GM21786 (cell line): ENCODE data around the gene IGBP1.
"Not testable (repeated sequence)": the region's sequence is repeated elsewhere in the genome, so short reads cannot be mapped to it uniquely, and the experiment has no call there.

ENCODE experiments used
- ATAC-seq: cut with Tn5 transposase; IDR thresholded peaks from one replicate; pipeline ENCODE4 v1.9.1; 2021; ENCODE audit not compliant: unreplicated experiment

Gene IGBP1

DNA sequence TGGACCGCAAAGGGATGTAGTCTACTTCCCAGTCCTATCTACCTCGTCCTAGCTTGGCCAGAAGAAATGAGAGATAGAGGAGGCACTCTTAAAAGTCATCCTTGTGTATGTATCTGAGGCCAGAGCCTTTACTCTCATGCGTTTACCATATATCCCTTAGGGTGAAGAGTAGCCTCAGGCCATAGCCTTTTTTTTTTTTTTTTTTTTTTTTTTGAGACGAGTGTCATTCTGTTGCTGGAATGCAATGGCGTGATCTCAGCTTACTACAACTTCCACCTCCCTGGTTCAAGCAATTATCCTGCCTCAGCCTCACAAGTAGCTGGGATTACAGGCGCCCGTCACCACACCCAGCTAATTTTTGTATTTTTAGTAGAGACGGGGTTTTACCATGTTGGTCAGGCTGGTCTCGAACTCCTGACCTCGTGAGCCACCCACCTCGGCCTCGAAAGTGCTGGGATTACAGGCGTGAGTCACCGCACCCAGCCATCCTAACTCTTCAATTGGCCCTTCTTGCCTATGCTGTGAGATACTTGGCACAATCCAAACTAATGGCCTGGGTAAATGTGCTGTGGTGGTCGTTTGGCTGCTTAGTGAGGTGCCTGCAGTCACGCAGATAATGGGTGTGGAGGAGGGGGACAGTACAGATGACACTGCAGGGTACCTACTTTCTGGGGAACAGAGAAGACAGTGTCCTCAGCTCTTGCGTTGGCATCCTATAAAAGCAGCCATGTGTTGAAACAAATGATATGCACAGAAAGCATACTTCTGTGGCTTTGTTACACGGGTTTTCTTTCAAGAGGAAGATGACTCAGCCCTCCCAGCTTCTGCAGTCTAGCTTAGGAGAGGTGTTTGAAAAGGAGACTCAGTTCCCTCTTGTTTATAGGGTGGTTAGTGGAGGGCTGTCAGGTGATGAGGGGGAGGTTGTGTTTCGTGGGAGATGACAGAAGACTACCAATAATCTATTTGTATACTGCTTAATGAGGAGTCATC, 33.6 kb downstream of the IGBP1 start:
- no peak for ATAC-seq

DNA sequence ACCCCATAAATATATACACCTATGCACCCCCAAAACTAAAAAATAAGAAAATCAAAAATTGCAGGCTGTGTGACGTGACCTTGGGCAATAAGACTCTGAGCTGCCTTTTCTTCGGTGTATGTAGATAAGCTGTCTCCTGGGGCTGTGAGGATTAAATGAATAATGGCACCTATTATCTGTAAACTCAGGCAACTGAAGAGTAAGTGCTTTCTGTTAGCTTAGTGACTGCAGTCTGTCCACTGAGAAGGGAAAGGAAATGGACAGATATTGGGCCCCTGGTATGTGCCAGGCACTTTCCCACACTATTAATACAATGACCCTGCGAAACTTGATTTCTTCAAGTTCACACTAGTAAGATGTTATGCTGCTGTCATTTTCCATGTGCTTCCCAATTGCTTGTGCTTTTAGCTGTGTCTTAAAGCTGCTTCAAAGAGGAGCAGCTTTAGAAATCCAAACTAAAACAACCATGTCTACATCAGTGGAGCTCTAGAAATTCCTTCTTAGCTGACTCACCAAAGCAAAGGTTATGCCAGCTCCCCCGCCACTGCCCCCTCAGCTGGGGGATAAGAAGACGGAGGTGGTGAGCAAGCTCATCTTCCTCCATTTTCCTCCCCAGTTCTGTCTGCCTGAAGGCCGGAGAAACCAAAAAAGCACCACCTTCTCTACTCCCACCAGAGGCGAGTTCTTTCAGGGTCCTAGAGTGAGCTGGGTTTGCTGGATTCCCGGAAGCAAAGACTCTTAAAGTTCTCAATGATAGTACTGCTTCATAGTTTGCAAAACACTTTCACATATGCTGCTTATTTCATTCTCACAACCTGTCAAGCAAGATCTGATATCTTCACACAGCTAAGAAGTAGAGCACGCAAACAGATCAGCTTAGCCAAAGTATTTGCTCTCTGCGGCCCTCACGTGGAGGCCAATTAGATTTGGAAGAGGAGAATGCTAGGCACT, 35.3 kb downstream of the IGBP1 start:
- ATAC-seq: no peak

DNA sequence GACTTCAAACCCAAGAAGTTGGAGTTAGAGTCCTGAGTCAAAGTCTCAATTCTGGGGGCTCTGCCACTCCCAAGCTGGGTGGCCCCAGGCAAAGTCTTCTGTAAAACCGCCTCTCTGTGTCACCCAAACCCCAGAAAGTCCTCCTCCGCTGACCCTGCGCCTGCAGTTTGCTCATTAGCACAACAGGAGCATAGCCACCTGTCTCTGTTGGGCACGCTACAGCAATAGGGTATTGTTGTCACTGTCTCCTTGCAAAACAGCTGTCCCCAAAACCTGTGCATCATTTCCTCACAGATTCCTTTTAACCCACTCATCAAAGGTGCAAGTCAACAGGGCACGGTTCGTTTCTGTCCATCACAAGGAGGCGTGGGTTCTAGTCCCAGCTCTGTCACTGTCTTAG, 36.0 kb downstream of the IGBP1 start:
- ATAC-seq: no peak

DNA sequence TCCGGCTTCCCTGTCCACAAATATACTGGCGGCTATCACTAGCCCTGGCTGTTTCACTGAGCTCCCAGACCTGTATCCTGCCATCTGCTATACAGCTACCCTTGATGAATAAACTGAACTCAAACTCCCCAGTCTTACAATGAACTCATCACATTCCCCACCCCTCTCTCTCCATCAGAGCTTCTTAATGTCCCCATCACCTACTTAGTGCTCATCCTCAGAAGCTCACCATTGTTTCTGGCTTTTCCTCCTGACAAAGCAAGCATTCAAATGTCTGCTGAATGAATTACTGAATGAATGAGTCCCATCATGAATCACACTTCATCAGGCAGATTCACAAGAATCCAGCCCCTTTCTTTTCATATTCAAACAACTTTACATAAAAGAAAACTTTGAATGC, 38.4 kb downstream of the IGBP1 start:
- no peak for ATAC-seq

DNA sequence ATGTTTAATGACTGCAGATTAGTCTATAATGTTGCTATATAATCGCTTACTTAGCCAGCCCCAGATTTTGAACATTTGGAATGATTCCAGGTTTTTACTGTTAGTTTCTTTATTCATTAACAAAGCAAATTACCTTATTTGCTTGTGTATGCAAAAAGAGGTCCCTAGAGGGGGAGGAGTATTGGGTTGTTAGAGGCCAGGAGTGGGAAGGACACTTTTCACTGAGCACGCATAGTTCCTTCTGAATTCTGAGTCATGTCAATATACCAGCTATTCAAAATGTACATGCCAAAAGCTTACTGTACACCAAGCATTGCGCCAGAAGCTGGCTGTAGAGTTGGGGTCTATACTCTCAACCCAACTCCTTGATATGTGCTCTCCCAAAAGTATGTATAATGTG, 39.0 kb downstream of the IGBP1 start:
- no peak for ATAC-seq

DNA sequence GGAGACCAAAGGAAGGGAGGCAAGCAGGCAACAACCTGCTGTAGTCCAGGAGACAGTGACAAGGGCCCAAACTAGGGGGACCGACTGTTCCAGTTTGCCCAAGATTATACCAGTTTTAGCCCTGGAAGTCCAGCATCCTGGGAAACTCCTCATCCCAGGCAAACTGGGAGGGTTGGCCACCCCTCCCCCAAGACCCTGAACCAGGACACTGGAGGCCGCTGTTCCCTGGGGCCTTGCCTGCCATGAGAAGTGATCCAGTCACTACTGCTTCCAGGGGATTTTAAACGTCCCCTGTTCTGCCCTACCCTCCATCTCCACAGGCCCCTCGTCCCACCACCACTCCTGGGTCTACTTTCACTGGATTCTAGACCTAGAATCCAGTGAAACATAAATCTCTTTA, 39.7 kb downstream of the IGBP1 start:
- ATAC-seq: no peak

DNA sequence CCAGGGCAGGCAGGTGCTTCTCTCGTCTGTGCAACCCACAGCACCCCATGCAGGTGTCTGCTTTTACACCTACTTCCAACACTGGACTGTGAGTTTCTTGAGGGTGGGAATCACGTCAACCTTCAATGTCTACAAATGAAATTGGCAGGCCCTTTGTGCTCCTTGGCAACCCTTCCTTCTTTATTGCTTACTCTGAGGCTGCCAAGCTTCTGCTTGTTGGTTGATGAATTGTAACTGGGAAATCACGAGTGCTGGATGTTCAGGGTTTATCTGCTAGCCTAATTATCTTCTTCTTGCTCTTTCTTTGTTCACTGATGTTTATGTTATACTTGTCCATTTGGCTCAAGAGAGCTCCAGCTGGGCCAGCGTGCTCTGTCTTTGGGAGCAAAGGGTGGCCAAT, 41.5 kb downstream of the IGBP1 start:
- no peak for ATAC-seq

DNA sequence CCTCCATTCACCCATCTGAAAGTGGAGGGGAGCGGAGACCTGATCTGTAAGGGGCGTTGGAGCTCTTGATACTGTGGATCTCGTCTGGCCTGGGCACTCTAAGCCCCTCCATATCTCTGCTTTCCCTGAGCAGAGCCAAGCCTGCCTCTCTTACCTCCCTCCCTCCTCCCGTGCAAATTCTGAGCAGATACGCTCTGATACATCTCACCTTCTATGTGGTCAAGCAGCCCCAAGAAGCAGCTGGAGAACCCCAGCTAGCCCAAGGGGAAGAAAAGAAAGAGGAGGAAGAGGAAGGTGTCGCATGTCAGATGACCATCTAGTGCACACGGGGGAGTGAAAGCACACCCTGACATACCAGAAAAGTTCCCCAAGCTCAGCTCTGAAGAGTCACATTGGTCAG, 42.1 kb downstream of the IGBP1 start:
- no peak for ATAC-seq

DNA sequence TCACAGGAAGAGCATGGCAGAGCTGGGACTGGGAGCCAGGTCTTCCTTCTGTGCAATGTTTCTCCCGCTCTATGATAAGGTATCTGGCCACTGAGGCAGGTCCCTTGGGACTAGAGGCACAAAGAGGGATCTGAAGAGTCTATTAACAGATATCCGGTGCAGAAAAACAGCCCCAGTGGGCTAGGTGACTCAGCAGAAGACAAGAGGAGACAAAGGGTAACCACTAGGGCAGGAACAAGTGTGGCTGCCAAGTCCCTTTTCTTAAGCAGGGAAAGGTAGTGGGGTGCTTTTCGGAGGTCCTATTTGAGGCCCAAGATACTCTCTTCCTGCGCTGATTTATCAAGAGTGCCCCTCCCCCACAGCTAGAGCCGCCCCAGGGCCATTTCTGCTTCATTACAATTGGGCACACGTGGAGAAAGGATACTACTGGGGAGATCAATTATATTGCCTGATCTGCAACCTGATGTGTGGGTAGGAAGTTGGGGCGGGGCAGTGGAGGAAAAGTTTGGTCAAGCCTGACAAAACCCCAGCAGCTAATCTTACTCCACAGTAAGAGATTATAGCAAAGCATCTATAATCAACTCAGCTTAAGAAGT, 43.8 kb downstream of the IGBP1 start, which contains the start of gene DGAT2L6:
Gene DGAT2L6 (plus strand): TSS at position 546 of the 596 bp plus-strand sequence. CDS start 100 bp downstream, outside the sequence.
- ATAC-seq: peak; percentile 79

DNA sequence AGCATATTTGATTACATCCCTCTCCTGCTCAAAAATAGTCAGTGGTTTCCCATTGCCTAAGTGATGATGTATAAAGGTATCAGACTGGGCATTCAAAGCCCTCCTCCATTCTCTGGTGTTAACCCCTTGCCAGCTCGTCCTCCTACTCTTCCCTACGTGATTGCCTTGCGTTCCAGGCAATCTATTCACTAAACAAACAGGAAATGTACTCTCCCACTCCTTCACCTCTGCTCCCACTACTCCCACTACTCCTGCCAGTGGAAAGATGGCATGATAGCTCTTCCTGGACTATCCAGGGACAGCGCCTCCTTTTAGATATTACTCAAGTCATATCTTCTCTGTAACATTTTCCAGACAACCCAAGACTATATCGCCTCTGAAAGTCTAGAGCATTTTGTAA, 49.8 kb downstream of the IGBP1 start:
- ATAC-seq: no peak

DNA sequence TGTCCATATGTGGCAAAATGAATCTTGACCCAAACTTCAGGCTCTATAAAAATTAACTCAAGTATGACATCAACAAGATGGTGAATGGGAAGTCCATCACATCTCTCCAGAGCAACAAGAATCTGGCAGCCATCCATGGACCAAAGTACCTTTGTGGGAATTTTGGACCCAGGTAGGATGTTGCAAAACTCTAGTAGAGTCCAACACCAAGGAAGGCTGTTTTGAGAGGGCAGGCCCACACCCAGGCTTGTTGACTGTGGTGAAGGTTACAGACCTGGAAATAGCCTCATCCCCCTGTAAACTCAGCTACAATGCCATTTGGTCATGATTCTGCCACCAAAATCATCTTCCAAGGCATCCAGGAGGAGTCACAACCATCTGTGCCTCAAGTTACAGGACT, 57.0 kb downstream of the IGBP1 start:
- no peak for ATAC-seq

DNA sequence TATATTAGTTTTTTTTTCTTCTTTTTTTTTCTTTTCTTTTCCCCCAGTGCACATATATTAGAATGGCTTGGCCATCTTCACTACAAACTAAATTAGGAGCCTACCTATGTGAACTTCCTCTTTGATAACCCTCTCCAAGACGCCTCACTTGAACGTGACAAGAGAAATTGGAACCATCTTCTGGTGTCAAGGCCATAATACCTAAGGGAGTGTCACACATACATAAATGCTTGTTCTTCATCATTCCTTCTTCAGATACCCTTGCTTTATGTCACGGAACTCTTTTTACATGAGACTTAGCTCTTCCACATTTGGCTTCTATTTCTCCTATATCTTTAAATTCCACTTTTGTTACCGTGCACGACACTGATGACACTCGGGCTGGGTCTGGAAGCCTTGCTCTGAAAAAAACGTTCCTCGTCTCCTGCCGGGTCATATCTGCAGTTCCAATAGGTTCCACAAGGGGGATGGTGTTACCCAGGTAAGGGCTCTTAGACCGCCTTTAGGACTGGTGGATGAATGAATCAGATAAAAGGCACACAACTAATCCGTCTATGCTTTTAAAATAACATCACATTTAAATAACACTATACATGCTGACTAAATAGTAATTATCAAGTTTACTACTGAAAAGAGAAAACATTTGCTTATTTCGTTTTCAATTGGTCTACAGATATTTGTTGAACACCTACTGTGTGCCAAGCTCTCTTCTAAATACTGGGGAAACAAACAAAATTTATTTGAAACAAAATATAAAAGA, 63.9 kb downstream of the IGBP1 start:
- ATAC-seq: peak; percentile 89

DNA sequence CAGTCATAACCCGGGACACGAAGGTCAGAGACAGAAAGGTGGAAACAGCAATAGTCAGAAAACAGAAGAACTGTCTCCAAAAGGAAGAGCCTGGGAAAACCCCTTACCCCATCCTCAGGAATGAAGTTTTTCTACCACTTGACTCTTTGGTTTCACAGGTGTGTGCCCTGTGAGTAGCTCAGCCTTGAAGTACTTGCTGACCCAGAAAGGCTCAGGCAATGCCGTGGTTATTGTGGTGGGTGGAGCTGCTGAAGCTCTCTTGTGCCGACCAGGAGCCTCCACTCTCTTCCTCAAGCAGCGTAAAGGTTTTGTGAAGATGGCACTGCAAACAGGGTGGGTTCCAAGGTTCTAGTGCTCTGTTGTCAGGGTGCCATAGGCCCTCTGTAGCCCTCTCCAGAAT, 68.5 kb downstream of the IGBP1 start:
- no peak for ATAC-seq

DNA sequence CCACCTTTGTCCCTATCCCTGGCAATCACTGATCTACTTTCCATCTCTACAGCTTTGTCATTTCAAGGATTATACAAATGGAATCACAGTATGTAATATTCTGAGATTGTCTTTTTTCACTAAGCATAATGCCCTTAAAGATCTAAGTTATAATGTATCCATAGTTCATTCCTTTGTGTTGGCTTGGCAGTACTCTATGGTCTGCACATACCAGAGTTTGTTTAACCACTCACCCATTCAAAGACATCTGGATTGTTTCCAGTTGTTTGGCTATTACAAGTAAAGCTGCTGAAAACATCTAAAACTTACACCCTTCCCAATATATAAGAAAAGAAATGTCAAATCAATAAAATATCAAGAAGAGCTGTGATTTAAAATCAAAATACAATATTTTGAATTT, 75.2 kb downstream of the IGBP1 start:
- ATAC-seq: no peak

DNA sequence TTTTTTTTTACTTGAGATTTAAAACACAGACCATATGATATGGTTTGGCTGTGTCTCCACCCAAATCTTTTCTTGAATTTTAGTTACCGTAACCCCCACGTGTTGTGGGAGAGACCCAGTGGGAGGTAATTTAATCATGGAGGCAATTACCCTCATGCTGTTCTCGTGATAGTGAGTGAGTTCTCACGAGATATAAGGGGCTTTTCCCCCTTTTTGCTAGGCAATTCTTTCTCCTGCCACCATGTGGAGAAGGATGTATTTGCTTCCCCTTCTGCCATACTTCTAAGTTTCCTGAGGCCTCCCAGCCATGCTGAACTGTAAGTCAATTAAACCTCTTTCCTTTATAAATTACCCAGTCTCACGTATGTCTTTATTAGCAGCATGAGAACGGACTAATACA, 76.3 kb downstream of the IGBP1 start:
- not testable (repeated sequence) for ATAC-seq
